GM19023 (cell line): Measurements from ENCODE around the gene CD27.
"Not testable (repeated sequence)": the region's sequence is repeated elsewhere in the genome, so short reads cannot be mapped to it uniquely, and the experiment has no call there.

Source experiments
- ATAC-seq: cut with Tn5 transposase; IDR thresholded peaks from one replicate; pipeline ENCODE4 v1.9.1; 2021; ENCODE audit warnings: mild to moderate bottlenecking, moderate library complexity; ENCODE audit not compliant: unreplicated experiment

Gene CD27

DNA sequence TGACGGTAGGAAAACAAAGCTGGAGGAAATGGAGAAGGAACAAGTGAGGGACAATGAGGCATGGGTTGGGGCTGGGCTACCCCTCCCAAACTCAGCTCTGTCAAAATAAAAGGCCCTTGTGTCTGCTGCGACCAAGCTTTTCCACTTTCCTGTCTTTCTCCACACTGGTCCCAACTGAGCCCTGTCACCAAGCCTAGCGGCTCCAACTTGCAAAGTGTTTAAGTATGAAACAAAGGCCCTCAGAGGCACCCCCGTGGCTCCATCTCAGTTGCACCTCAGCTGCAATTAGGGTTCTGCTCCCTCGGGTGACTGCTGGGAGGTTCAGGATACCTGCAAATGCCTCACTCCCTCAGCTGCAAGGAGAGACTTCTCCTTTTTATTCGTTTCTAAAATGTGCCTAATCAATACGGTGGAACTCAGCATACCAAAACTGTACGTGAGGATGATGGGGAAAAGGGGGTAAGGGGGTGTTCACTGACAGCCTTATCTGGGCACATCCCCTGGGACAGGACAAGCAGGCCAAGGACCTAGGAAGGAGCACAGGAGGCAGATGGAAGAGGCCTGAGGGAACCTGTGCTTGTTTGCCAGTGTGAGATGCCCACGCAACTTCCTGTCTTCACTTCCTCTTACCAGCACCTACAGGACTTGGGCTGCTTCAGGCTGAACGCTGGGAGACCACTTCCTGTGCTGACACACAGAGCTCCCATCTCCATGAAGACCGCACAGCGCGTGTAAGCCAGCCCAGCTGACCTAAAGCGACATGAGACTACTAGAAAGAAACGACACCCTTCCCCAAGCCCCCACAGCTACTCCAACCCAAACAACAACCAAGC lies 16.9 kb downstream of the CD27 start:
- peak; percentile 86 for ATAC-seq

DNA sequence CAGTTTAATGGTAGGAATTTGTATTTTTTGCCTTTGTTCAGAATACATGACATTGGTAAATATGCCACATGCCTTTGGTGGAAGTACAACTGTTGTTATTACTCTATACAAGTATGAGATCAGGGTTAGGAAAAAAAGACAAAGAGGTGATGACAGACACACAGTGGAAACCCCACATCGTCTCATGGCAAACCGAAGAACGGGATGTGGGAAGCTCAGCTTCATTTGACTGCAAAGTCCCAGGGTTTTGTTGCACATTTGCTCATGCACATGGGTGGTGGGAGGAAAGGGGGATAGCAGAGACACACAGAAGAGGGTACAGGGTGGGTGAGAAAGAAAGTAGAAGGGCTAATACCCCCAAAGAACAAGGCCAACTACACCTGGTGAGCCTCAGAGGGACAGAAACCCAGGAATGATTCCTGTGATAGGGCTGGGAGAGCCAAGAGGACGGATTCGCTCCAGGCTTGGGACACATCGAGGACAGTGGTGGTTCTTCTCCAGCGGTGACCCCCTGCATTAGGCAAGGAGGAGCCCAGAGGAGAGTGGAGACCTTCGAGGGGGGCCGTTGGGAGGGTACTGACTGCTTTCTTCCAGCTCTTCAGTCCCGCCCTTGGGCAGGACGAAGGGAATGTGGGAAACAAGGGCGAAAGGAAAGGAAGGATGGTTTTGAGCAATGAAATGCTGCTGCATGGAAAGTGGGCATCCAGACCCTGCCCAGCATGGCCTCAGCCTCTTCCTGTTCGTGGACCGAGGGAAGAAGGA lies 17.7 kb downstream of the CD27 start:
- no peak for ATAC-seq

DNA sequence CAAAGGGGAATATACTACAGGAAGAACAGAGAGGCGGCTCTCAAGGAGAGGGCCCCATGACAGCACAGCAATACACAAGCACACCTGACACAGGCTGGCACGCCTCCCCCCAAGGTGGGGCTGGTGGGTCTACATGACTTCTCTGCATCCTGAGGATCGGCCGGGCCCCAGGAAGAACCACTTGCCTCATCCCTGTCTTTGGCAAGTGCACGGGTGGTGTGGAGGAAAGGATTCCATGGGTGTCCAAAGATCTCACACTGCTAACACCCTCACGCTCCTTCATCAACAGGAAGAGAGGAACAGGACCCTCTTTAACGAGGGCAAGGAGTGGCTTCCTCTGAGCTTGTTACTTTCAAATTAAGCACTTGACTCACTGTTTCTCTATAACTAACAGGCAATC lies 18.5 kb downstream of the CD27 start:
- no peak for ATAC-seq

DNA sequence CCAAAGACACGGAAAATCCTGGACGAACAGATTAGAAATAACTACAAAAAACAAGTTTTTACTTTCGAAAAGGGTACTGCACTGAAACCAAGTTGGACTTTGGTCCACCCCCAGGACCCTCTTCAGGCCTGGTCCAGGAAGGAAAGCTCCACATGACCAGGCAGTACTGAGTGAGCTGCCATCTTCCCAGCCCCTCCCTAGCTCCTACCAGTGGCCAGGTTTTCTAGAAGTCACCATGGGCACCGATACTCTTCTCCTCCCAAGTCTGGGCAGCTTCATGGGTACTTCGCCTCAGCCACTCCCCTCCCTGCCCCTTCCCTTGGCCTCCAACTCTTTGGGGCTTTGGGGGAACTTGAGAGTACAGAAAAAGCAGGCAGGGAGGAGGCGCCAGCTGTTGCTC lies 19.1 kb downstream of the CD27 start:
- ATAC-seq: no peak

DNA sequence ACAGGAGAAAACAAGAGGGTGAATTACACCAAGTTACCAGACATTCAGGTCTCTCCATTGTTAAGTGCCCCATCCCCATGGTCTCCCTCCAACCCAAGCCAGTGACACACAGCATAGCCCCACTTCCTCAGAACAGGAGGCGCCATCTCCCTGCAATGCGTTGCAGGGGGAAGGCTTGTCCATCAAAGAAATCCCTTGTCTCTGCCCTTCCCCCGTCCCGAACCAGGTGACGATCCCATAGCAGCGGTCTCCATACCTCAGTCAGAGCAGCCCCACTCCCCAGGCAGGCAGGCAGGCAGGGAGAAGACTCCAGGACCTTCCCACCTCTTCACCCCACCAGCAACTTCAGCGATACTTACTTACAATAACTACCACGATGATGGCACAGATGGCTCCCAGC lies 19.8 kb downstream of the CD27 start:
- no peak for ATAC-seq

DNA sequence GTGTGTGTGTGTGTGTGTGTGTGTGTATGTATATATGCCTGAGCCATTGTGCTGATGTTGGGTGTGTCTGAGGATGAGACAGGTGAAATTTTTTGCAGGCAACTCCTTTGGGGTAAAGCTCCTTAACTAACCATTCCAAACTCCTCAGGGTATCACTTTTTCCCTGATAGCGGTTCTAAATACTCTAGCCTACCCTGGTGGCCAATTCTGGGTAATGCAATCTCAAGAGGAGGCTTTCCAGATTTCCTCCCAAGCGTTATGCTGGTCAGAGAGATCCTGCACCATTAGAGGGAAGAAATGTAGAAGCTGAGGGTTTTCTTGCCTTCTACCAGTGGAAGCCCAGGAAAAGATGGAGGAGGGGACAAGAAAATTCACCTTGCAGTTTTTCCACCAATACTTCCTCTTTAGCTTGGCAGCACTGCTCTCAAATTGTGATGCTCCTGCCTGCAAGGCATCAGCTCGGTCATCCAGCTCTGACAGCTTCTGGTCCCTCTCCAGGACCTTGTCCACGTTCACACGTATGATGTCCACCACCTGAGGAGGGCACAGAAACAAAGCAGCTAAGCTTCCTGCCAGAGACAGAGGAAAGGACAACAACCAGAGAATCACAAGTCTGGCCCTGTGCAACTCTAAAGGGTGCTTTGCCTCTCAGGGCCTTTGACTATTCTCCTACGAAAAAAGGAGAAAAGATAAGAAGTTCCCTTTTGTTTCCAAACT lies 20.9 kb downstream of the CD27 start:
- ATAC-seq: no peak

DNA sequence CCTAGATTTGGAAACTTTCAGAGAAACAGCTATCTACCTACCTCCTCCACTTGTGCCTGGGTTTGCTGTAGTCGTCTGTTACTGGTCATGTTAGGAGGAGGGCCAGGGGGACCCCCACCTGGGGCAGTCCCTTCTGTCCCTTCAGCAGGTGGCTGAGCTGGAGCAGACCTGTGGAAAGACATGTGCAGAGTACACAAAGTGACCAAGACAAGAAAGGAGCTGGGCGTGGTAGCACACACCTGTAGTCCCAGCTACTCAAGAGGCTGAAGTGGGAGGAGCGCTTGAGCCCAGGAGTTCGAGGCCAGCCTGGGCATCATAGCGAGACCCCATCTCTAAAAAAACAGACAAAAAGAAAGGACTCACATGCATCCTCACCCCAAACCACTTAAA lies 21.4 kb downstream of the CD27 start:
- ATAC-seq: no peak

DNA sequence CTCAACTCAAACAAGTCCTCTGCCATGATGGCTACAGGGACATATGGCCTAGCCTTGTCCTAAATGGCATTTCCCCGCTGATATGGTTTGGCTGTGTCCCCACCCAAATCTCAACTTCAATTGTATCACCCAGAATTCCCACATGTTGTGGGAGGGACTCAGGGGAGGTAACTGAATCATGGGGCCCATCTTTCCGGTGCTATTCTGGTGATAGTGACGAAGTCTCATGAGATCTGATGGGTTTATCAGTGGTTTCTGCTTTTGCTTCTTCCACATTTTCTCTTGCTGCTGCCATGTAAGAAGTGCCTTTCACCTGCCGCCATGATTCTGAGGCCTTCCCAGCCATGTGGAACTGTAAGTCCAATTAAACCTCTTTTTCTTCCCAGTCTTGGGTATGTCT lies 22.0 kb downstream of the CD27 start:
- not testable (repeated sequence) for ATAC-seq

DNA sequence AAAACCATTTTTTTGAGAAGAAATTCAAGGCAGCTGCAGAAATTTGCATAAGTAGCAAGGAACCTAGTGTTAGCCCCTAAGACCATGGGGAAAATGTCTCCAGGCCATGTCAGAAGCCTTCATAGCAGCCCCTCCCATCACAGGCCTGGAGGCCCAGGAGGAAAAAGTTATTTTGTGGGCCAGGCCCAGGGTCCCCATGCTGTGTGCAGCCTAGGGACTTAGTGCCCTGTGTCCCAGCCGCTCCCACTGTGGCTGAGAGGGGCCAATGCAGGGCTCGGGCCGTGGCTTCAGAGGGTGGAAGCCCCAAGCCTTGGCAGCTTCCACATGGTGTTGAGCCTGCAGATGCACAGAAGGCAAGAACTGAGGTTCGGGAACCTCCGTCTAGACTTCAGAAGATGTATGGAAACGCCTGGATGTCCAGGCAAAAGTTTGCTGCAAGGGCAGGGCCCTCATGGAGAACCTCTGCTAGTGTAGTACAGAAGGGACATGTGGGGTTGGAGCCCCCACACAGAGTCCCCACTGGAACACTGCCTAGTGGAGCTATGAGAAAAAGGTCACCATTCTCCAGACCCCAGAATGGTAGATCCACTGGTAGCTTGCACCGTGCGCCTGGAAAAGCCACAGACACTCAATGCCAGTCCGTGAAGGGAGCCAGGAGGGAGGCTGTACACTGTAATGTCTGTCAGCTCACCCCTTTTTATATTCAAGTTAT lies 23.0 kb downstream of the CD27 start:
- not testable (repeated sequence) for ATAC-seq

DNA sequence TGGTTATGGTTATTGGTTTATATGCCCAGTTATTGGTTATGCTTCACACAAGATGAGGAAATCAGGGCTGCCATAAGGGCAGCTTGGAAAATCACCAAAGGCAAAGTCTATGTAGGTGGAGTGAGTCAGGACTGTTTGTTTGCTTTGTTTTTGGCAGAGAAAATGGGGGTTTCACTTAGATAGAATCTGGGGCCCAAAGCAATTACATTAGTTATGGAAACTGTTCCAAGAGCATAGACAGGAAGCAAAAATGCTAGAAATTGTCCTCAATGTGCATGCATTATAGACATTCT lies 23.5 kb downstream of the CD27 start:
- ATAC-seq: no peak

DNA sequence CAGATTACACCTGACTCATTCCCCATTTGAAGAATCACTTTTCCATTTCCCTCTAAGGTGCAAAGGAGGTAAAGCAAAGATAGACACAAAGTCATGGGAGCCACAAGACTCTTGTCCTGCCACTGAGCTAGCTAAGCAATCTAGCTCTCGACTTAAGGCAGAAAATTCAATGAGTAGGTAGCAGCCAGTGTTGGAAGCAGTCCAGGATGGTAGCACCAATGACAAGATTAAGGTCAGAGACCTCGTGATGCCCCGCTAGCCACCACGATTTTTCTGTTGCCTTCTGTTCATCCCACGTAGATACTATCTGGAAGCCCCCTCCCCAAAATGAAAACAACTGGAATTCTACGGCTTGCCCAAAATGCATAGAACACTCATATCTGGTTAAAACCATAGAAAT lies 24.3 kb downstream of the CD27 start:
- no peak for ATAC-seq

DNA sequence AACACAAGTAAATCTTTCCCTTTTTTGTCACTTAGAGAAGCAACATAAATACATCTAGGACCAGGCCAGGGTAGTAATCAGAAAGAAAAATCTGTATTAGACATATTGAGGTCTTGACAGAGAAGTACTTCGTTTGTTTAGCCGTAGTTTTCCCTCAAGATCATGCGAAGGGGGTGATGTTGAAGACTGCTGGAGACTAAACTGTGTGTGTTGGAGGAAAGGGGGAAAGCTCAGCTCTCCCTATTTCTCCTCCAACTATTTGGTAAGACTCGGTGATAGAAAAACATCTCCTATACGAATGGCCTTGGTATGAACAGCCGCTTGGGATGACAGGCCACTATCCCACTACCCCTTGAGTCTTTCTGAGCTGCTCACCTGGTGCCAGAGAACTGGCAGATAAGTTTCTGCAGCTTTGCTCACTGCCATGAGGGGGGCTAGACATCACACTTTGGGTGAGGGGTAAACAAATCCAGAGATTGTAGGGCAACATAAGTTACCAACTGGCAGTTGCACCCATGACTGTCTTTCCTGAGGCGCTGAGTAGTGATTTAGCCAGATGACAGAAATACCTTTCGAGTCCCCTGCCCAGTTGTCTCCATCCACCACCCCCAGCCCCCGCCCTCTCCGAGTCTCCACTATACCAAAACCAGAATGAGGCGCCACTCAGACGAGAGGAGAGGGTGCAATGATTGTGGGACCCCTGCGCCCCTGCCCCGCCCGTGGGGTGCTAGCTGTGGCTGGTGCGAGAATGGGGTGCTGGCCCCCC lies 25.0 kb downstream of the CD27 start:
- no peak for ATAC-seq

DNA sequence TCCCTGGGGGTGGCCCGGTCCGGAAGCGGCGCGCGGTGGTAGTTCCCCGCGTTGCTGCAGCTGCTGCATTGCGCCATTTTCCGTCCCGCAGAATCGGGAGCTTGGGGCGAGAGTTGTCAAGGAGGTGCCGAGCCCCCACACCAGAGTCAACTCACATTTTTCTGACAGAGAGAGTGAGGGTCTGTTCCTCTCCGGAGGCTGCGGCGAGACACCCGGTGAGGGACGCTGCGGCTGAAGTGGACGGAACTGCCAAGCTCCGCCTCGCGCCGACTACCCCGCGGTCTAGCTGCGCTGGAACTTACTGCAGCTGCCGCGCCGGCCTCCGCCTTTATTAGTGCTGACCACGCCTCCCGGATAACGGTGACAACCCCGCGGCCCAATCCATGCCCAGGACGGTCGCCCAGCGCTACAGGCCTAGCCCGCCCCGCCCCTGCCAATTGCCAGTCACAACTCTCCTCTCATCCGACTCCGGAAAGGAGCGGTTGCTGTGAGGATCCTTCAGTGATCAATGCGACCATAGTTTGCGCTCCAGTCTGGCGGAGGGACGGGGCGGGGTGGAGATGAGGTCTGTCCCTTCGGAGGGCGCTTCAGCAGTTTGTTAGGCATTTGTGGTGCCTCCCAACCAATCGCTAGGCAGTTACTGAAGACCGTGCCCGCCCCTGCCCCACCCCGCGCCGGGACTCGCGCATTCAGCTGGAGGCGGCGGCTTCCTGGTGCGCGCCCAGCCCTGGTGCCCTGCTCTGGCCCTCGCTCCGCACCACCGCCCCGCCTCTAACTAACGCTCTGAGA lies 25.8 kb downstream of the CD27 start, which contains the start of gene VAMP1:
VAMP1 (minus strand) TSS at position 303 of the 789 bp plus-strand sequence; CDS start at position 157, 146 bp downstream.
- peak; percentile 91 for ATAC-seq

DNA sequence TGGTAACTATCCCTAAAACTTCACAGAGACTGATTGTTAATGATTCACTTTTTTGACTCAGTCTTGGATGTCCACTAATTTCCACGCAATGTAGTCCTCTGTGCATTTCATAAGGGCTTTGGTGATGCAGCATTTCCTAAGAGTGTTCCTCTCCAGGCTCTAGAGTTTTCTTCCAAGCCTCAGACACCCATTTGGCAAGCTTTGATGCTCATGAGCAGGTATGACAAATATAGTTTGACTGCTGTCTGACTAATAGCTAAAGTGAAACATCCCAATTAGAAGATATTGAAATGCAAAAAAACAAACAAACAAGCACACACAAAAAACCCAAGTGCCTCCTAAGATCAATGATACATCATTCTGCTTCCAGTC lies 27.2 kb downstream of the CD27 start:
- no peak for ATAC-seq

DNA sequence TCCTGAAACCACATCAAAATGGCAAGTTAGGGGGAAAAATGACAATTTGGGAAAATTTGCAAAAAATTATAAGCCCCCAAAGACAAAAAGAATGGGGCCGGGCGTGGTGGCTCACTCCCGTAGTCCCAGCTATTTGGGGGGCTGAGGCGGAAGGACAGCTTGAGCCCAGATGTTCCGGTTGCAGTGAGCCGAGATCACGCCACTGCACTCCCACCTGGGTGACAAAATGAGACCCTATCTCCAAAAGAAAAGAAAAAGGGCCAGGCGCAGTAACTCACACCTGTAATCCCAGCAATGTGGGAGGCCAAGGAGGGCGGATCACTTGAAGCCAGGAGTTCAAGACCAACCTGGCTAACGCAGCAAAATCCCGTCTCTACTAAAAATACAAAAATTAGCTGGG lies 27.7 kb downstream of the CD27 start:
- no peak for ATAC-seq

DNA sequence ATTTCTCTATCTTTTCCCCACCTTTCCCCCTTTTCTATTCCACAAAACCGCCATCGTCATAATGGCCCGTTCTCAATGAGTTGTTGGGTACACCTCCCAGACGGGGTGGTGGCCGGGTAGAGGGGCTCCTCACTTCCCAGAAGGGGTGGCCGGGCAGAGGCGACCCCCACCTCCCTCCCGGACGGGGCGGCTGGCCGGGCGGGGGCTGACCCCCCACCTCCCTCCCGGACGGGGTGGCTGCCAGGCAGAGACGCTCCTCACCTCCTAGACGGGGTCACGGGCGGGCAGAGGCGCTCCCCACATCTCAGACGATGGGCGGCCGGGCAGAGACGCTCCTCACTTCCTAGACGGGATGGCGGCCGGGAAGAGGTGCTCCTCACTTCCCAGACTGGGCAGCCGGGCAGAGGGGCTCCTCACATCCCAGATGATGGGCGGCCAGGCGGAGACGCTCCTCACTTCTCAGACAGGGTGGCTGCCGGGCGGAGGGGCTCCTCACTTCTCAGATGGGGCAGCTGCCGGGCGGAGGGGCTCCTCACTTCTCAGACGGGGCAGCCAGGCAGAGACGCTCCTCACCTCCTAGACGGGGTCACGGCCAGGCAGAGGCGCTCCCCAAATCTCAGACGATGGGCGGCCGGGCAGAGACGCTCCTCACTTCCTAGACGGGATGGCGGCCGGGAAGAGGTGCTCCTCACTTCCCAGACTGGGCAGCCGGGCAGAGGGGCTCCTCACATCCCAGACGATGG lies 30.6 kb downstream of the CD27 start:
- ATAC-seq: not testable (repeated sequence)

DNA sequence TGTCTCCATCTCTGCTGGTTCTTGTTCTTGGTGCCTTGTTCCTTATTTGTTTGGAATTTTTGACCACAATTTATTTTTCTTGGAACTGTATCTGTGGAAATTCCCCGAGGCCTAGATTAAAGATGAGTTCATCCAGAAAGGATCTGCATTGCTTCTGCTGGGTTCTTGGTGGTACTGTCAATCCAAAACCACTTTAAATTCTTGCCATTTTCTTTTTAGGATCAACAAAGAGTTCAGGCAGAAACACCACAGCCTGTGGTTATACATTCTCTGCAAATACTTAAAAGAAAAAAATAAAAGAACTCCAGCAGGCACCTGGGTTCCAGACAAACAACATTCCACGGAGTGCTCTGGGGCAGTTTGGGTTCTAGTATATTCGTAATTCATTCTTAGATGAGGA lies 31.7 kb downstream of the CD27 start:
- ATAC-seq: no peak

DNA sequence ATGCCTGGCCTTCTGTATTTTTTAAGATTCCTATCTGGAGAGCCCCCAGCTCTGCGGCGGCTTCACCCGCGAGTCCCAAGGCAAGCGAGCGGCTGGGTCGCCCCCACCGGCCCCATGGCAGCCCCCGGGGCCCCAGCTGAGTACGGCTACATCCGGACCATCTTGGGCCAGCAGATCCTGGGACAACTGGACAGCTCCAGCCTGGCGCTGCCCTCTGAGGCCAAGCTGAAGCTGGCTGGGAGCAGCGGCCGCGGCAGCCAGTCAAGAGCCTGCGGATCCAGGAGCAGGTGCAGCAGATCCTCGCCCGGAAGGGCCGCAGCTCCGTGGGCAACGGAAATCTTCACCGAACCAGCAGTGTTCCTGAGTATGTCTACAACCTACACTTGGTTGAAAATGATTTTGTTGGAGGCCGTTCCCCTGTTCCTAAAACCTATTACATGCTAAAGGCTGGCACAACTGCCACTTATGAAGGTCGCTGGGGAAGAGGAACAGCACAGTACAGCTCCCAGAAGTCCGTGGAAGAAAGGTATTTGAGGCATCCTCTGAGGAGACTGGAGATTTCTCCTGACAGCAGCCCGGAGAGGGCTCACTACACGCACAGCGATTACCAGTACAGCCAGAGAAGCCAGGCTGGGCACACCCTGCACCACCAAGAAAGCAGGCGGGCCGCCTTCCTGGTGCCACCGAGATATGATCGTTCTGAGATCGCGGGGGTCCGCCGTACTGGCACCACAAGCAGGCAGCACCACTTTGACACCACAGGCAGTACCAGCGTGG lies 33.0 kb downstream of the CD27 start:
- ATAC-seq: not testable (repeated sequence)
